H1 (cell line): Measurements from ENCODE around the gene HRH2.

Experiments
- EP300 ChIP-seq, 2 experiments: IDR thresholded peaks; 1 replicate in 1 of 2; 2 replicates in 1 of 2; pipeline ENCODE4 v1.6.1; 2011 to 2012; ENCODE audit warnings: low read depth in 2 of 2, low read length in 2 of 2, mild to moderate bottlenecking in 2 of 2, borderline replicate concordance in 1 of 2, inconsistent platforms in 1 of 2, moderate library complexity in 1 of 2
- EZH2 ChIP-seq: fragments of 200-600 bp; sonication (generic); IDR thresholded peaks from 2 replicates; pipeline ENCODE4 v1.7.1; 2012; ENCODE audit warnings: low read depth, mild to moderate bottlenecking, moderate library complexity, low read length, inconsistent platforms; ENCODE audit not compliant: severe bottlenecking
- RBBP5 ChIP-seq: IDR thresholded peaks from 2 replicates; pipeline ENCODE4 v1.7.1; 2012; ENCODE audit warnings: low read depth, mild to moderate bottlenecking, inconsistent platforms, low read length, moderate library complexity, borderline replicate concordance
- TBP ChIP-seq: IDR thresholded peaks from 2 replicates; pipeline ENCODE4 v1.6.1; 2011; ENCODE audit warnings: low read depth, low read length, improper control_type of control experiment
- TF ChIP-seq, protein P1 (sequence below): IDR thresholded peaks from 2 replicates; pipeline ENCODE4 v1.6.1; 2012; ENCODE audit warnings: low read length, inconsistent platforms
- TF ChIP-seq, protein P2 (sequence below): IDR thresholded peaks from 2 replicates; pipeline ENCODE4 v1.6.1; 2011; ENCODE audit warnings: low read depth, mild to moderate bottlenecking, low read length; ENCODE audit not compliant: insufficient read depth
- TF ChIP-seq, protein P3 (sequence below), 3 experiments: IDR thresholded peaks; 1 replicate in 2 of 3; 2 replicates in 1 of 3; pipeline versions ENCODE4 v1.5.1 to v1.6.1; 2011; ENCODE audit warnings: low read length in 3 of 3, mild to moderate bottlenecking in 3 of 3, inconsistent platforms in 2 of 3, low read depth in 1 of 3, moderate library complexity in 1 of 3; ENCODE audit not compliant: insufficient read depth in 1 of 3; ENCODE audit errors: control extremely low read depth in 1 of 3

DNA sequence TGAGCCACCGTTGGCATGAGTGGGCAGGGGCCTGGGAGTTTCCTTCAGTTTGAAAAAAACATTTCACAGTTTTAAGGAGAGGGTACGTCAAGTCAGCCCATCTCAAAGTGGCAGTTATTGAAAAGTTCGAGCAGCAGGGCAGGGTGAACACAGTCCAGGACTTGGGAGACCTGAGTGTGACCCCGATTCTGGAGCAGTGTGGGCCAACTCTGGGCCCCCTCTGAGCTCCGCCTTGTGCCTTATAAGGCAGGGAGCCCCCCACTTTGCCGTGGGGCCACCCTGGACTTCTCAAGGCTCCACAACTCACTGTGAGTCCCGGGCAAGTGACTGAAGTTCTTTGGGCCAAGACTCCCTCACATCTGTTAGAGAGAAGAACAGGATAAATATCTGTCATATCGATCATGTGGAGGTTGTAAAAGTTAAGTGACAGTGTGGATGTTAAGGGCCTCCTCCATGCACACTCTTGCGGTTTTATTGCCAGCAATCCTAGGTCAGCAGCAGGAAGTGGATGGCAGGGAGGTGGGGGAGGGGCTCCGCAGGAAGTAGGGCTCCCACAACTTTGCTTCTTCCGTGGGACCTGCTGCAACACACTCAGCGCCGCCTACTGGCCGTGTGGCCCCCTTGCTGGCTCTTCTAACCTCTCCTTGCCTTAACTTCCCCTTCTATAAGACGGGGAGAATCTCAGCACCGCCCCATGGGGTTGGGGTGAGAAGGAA, 38.4 kb downstream of the HRH2 start:
- TF ChIP-seq, protein P1, sequence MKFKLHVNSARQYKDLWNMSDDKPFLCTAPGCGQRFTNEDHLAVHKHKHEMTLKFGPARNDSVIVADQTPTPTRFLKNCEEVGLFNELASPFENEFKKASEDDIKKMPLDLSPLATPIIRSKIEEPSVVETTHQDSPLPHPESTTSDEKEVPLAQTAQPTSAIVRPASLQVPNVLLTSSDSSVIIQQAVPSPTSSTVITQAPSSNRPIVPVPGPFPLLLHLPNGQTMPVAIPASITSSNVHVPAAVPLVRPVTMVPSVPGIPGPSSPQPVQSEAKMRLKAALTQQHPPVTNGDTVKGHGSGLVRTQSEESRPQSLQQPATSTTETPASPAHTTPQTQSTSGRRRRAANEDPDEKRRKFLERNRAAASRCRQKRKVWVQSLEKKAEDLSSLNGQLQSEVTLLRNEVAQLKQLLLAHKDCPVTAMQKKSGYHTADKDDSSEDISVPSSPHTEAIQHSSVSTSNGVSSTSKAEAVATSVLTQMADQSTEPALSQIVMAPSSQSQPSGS = no peak
- TF ChIP-seq EP300 (IDR thresholded peaks at IDR 0.05; ENCODE audit: borderline replicate concordance in 1 of 2, low read depth in 2 of 2, low read length in 2 of 2) = peak in 1 of 2 experiments; percentile 67; a peak in 1 of 3 replicates
- TF ChIP-seq, protein P2, sequence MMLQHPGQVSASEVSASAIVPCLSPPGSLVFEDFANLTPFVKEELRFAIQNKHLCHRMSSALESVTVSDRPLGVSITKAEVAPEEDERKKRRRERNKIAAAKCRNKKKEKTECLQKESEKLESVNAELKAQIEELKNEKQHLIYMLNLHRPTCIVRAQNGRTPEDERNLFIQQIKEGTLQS = no peak
- TF ChIP-seq EZH2 = no peak
- no peak for TF ChIP-seq TBP
- TF ChIP-seq, protein P3, sequence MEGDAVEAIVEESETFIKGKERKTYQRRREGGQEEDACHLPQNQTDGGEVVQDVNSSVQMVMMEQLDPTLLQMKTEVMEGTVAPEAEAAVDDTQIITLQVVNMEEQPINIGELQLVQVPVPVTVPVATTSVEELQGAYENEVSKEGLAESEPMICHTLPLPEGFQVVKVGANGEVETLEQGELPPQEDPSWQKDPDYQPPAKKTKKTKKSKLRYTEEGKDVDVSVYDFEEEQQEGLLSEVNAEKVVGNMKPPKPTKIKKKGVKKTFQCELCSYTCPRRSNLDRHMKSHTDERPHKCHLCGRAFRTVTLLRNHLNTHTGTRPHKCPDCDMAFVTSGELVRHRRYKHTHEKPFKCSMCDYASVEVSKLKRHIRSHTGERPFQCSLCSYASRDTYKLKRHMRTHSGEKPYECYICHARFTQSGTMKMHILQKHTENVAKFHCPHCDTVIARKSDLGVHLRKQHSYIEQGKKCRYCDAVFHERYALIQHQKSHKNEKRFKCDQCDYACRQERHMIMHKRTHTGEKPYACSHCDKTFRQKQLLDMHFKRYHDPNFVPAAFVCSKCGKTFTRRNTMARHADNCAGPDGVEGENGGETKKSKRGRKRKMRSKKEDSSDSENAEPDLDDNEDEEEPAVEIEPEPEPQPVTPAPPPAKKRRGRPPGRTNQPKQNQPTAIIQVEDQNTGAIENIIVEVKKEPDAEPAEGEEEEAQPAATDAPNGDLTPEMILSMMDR (IDR thresholded peaks at IDR 0.05; ENCODE audit: control extremely low read depth in 1 of 3, insufficient read depth in 1 of 3, low read depth in 1 of 3, low read length in 3 of 3) = peak in 2 of 3 experiments; percentile 91 to 96; a peak in 3 of 4 replicates
- no peak for TF ChIP-seq RBBP5
